GM19025 (cell line): Measurements from ENCODE around the gene KCNB1.

ENCODE experiments used
- ATAC-seq: cut with Tn5 transposase; IDR thresholded peaks from one replicate; pipeline ENCODE4 v1.9.1; 2021; ENCODE audit warnings: mild to moderate bottlenecking, low read depth, moderate library complexity; ENCODE audit not compliant: unreplicated experiment

Gene KCNB1

DNA sequence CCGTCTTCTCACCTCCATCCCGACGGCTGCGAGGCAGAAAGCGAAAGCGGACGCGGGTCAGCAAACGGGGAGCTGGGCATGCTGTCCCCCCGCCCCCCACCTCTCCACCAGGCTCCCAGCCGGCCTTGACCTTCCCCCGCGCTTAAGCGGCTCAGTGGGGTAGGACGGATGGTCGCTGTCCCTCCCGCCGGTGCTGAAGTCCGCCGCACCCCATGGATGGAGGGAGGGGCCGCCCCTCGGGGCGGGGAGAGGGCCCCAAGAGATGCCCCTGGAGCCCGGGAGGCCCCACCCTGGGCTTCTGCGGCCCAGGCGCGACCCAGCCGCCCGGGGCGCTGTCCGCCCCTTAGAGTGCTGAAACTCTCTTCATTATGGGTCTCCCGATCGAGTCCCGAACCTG lies at the start of gene KCNB1:
TSS of gene KCNB1 (minus strand) at position 48 of the 397 bp plus-strand sequence. CDS start 188 bp downstream, outside the sequence.
- ATAC-seq: no peak

DNA sequence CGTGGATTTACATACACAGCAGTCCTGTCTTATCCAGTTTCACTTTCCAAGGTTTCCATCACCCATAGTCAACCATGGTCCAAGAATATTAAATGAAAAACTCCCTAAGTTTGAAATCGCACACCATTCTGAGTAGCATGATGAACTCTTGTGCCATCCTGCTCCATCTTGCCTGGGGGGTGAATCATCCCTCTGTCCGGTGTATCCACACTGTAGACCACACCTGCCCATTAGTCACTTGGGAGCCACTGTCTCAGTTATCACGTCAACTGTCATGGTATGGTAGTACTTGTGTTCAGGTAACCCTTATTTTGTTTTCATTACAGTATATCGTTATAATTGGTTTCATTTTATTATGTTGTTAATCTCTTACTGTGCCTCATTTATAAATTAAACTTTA lies 47.0 kb upstream of the KCNB1 start:
- no peak for ATAC-seq

DNA sequence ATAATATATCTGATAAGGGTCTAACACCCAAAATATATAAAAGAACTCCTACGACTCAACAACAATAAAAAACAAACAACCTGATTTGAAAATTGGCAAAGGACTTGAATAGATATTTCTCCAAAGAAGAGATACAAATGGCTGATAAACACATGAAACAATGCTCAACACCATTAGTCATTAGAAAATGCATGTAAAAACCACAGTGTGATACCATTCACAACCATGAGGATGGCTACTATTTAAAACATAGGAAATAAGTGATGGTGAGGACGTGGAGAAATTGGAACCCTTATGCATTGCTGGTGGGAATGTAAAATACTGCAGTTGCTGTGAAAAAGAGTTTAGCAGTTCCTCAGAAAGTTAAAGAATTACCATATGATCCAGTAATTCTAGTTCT lies 44.1 kb upstream of the KCNB1 start:
- no peak for ATAC-seq

DNA sequence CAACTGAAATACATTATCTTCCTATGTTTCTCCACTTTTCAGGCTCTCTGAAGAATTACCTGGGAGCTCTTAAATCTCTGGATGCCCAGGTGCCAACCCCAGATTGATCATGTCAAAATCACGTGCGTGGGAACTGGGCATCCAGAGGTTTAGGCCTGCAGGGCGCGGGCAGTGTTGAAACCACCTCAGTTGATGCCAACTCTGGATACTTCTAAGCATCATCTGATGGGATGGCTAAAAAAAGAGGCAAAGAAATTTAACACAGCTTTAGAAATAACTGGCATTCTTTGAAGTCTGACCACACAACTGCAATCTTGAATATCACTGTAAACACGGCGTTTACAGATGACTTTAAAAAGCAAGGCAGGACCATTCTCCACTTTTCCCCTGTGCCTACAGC lies 43.6 kb upstream of the KCNB1 start:
- no peak for ATAC-seq

DNA sequence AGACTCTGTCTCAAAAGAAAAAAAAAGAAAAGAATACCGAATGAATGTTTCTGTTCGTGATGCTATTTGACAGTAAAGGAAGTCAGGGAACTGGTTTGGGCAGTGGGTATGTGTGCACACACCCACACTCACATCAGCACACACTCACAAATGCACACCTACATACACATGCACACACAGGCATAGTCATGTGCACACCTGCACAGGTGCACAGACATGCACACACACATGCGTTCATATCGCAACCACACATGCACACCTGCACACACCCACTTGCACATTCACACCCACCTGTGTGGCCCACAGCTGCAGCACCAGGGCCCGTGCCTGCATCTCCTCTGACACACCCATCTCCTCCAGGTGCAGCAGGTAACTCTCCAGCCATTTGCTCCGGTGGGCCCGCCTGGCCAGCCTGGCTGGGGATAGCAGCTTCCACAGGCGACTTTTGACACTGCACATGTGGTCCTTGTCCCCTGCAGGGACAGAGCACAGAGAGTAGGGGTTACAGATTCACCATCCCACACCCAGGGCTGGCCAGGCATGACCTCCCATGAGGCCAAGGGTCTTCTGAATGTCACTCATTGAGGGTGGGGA lies 41.4 kb upstream of the KCNB1 start:
- no peak for ATAC-seq

DNA sequence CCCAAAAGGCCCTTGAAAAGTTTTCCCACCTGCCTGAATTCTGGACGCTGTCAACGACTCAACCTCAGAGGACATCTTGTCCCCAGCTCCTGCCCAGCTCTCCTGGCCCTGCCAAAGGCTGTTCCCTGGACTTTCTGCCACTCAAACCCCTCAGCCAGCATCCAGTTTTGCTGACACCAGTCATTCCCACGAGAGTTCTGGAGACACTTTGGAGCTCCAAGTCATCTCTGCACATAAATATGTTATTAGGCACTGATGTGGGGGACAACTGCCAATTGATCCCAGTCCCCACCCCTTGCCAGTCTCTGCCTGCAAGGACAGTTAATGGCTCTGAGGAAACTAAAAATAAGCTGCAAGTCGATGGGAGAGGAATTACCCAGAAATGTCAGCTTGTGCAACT lies 38.9 kb upstream of the KCNB1 start:
- ATAC-seq: no peak

DNA sequence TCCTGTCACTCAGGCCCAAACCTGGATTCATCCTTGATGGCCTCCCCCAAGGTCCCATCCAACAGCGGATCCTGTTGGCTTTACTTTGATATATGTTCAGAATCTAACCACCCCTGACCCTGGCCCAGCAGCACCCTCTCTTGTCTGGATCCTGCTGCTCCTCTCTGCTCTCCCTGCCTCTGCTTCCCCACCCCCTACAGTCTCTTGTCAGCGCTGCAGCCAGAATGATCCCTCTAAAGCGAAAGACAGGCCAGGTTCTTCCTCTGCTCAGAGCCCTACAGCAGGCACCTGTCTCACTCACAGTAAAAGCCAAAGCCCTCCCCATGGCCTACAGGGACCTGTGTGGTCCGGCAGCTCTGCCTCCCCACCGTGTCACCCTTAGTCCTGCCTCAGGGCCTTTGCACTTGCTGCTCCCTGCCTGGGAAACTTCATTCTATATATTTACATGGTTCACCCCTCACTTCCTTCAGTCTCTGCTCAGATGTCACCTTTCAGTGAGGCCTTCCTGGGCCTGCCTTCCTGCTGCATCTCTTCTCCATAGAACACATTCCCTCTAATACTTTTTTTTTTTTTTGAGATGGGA lies 37.4 kb upstream of the KCNB1 start:
- no peak for ATAC-seq

DNA sequence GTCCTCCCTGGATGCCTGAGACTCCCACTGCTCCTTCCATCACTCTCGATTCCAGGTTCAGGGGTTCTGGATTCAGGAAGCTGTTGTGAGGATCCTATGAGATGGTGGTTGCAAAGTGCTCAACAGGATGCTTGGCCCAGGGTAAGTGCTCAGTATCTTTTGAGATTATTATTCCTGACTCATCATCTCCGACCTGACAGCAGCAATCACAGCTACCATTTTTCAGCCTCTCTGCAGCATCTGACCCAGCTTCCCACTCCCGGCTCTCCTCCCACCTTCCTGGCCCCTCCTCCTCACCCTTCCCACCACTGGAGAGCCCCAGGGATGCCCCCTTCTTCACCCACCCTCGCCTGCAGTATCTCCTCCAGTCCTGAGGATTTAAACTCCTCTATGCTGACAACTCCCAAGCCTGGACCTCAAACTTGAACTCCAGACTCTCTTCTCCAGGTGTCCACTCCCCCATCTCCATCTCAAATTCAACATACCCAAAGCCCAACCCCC lies 36.8 kb upstream of the KCNB1 start:
- ATAC-seq: no peak

DNA sequence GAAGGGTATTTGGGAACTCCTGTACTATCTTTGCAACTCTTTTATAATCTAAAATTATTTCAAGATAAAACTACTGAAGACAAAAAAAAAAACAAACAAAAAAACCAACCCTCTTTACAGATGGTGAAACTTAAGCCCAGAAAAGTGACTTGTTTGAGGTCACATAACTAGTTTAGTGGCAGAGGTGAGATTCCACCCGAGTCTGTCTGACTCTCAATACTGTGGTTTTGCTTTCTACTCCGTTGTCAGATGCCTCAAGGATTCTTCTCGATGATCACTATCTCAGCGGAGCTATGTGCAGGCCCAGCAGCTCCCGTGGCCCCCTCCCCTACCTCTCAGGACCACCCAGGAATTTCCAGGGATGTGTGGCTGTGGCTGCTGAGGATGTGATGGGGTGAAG lies 36.1 kb upstream of the KCNB1 start:
- no peak for ATAC-seq

DNA sequence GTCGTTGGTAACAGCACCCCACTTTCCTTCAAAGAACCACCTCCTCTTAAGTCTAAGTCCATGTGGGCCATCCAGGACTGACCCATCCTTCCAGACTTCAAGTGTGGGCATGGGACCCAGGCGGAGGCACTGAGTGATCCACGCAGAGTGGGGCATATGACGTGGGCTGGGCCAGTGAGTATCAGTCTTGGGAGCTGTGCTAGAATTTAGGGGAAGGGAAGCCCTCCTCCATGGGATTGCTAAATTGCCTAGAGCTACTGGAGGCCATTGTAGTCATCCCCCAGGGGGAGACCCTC lies 35.3 kb upstream of the KCNB1 start:
- no peak for ATAC-seq

DNA sequence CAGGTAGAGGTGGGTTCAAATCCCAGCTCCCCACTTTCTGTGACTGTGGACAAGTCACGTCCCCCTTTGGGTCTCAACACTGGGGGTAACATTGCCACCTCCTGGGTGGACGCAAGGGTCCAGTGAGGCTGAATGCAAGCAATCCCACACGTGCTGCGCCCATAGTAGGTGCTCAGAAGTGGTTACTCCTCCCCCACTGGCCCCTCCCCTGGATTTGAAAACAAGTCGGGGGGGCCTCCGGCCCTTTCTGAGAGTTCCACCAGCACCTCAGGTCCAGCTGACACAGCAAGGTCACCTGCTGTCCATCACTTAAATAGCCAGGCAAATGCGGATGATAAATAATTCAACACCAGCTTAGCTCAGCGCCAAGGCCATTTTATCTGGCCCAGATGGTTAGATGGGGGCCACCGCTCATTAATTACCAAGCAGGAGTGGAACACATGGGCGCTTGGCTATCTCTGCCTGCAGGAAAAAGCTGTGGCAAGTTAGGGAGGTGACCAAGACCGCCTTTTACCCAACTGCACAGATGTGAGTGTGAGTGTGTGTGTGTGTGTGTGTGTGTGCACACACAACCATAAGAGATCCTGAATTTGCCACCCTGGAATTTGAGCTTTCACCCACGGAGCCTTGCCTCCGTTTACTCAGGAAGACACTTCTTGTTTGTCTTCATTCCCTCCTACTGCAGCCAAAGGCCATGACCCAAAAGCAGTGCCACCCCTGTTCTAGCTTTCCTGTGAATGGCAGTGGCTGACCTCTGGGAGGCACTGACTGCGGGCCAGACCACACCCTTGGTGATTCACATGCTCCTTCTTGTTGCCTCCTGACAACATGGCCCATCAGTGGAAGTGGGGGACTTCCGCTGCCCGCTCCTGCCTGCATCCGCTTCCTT lies 34.7 kb upstream of the KCNB1 start:
- ATAC-seq: no peak

DNA sequence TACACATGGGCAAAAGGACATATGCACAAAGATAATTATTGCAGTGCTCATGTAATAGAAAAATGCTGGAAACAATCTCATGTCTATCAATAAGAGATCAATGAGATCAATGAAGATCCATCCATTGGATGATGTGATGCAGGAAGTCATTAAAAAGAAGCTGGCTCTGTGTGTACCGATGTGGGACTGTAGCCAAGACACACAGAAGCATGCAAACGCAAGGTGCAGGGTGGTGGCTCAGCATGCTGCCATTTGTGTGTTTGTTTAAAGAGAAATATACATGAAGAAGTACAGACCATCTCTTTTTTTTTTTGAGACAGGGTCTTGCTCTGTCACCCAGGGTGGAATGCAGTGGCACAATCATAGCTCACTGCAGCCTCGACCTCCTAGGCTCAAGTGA lies 33.1 kb upstream of the KCNB1 start:
- no peak for ATAC-seq

DNA sequence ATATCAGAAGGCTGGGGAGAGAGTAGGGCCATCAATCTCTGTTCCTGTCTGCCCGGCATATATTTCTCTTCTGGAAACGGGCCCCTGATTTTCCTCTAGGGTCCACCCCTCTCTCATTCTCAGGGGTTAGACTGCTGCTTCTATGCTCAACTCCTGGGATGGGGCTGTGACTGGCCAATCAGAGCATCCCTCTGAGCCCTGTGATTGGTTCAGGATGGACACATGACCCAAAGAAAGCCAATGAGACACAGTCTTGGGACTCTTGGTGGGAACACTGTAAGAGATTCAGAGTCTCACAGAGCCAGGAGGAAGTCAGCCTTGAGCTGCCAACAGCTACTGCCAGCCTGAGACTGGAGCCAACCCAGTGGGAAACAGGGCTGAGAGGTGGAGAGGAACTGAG lies 31.0 kb upstream of the KCNB1 start:
- ATAC-seq: no peak

DNA sequence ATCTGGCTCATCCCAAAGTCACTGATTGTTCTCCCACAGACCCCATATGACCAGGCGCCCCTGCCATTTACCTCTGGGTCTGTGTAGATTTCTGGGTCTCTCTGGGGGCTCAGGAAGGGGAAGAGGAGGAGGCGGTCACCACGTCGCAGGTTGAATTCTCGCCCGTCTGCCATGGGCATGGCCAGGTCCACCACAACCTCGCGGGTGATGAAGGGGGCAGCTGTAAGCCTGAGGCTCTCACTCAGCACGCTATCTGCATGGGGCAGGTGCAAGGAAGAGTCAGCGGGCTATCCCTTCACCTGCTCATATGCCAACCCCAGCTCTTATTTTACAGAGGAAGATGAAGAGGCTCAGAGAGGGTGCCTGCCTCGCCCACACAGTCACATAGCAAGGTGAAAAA lies 30.5 kb upstream of the KCNB1 start:
- ATAC-seq: no peak

DNA sequence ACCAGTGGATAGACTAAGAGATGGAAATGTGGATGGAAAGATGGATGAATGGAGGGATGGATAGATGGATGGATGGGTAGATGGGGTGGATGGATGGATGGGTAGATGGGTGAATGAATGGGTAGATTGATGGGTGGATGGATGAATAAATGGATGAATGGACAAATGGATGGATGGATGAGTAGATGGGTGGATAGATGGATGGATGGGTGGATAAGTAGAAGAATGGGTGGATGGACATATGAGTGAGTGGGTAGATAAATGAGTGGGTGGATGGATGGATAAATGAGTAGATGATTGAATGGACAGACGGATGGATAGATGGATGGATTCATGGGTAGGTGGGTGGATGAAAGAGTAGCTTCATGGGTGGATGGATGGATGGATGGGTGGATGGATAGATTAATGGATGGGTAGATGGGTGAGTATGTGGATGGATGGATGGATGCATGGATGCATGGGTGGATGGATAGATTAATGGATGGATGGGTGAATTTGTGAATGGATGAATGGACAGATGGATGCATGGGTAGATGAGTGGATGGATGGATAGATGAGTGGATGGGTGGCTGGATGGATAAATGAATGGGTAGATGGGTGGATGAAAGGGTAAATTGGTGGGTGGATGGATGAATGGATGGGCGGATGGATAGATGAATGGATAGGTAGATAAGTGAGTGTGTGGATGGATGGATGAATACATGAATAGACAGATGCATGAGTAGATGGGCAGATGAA lies 29.5 kb upstream of the KCNB1 start:
- ATAC-seq: no peak

DNA sequence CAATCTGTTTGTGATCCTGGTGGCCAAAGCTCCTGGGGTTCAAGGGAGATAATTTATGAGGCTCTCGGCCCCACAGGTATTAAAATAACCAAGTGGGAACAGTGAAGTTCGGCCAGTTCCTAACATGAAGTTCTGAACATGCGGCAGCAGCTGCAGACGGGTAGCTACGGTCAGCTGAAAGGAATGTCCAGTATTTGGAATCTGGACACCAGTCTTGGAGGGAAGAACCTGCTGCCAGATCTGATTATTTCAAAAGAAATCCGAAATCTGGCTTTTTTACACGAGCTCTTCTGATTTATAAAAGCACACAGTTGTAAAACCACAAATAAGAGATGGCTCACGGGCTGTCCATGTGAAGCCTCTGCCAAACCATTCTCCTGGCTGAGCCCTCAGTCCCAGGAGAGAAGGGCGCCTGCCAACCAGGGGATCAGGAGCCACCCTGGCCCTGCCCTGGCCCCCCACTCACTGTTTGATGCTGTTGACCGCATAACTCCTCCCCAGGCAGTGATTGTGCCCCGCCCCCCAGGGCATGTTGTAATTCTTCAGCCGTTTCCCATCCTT lies 28.2 kb upstream of the KCNB1 start:
- no peak for ATAC-seq

DNA sequence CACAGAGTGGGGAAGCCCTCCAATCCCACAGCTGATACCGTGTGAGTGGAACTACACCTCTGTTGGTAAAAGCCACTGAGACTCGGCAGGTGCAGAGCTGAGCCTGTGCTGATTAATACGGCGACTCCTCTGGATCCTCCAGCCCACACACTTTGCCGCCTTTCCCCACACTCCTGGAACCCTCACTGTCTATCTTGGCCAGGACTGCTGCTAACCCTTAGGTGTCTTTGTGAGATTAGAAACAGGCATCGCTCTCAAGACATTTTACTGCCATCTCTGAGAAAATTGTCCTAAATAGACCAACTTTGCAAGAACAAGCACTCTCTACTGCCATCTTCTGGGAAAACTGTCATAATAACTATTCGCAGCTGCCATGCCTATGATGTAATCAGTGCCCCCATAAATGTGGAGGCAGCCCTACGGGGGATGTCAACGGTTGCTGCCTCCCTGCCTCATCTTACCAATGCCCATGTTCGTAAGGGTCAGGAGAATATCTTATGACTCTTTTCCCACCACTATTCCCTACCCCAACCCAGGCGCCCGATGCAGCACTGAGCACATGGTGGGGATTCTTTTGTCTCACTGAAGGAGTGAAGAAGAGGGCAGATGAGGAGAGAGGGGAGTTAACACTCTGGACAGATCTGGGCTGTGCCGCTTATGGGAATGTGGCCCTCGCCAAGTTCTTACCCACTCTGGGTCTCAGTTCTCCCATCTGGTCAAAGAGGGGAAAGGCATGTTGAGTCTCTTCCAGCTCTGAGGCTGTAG lies 26.1 kb upstream of the KCNB1 start:
- no peak for ATAC-seq

DNA sequence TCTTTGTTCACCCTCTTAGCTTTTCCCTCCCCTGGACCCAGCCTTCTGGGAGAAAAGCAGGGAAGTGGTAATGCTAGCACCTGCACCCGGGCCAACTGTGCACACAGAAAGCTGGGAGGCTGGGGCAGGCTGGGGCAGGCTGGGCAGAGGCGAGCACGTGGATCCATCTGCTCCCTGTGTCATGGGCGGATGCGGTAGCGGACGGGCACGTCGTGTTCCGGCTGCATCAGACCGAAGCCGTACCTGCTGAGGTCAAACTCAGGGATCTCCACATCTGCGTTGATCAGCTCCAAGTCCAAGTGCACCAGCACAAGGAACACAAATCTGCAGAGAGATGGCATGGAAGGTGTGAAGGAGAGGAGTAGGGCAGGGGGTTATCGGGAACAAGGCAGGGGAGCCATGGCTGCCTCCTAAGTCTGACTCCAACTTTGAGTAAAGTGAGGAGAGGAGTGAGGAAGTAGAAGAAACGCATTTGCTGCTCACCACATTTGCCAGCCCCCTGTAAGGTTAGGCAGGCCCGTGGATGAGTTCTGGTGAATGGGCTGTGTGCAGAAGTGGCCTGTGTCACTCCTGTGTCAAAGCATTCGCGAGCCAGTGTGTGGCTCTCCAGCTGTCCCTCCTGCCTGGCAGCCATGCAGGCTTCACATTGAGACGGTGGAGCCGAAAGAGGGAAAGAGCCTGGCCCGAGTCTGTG lies 25.4 kb upstream of the KCNB1 start:
- no peak for ATAC-seq

DNA sequence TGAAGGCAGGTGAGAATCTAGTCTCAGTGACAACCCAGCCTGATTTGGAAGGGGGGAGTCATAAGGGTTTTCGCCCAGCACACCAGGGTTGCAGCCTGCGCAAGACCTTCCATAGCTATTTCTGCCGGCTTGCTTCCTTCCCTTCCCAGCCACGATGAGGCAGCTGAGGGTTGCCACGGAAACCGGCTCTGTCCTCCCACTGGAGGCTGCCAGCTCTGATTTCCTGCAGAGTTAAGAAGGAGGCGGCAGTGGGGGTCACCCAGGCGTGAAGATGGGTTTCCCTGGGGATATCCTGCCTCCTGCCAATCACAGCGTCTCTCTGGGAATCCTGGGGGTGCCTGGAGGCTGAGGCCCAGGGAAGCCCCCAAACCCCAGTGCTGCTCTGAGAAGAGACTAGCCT lies 23.1 kb upstream of the KCNB1 start:
- no peak for ATAC-seq

DNA sequence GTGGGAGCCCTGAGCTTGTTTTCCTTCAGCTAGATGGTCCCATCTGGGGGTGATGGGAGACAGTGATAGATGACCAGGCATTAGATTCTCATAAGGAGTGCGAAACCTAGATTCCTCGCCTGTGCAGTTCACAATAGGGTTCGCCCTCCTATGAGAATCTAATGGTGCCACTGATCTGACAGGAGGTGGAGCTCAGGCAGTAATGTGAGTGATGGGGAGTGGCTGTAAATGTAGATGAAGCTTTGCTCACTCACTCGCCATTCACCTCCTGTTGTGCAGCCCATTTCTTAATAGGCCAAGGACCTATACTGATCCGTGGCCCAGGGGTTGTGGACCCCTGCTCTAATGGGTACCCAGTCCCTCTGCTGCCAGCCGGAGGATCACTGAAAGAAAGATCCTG lies 20.7 kb upstream of the KCNB1 start:
- ATAC-seq: no peak
